ENCODE measurements around the gene PROSER2. TPM values are rescaled to one million over a fixed set of nuclear protein-coding genes. Genes with fewer than 3 reads are reported as not detected.

PROSER2 gene
- total RNA-seq, 1 donor from 2014 or later = 8.8 TPM

DNA sequence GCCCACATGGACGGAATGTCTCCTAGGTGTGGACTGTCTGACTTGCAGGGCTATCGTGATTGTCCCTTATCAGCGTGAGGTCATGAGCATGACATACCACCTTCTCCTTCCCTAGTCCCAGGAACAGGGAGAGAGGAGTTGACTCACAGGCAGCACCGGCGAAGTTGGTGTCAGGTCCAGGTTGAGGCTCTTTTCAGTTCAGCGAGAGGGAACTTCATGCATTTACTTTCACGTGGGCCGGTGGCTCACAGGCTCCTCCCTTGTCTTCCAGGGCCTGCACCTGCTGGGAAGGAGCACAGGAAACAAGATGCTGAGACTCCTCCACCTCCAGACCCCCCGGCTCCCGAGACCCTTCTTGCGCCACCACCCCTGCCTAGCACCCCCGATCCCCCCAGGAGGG, 46.1 kb downstream of the PROSER2 start:
- DNase-seq (ENCODE audit: low spot score) = no peak

DNA sequence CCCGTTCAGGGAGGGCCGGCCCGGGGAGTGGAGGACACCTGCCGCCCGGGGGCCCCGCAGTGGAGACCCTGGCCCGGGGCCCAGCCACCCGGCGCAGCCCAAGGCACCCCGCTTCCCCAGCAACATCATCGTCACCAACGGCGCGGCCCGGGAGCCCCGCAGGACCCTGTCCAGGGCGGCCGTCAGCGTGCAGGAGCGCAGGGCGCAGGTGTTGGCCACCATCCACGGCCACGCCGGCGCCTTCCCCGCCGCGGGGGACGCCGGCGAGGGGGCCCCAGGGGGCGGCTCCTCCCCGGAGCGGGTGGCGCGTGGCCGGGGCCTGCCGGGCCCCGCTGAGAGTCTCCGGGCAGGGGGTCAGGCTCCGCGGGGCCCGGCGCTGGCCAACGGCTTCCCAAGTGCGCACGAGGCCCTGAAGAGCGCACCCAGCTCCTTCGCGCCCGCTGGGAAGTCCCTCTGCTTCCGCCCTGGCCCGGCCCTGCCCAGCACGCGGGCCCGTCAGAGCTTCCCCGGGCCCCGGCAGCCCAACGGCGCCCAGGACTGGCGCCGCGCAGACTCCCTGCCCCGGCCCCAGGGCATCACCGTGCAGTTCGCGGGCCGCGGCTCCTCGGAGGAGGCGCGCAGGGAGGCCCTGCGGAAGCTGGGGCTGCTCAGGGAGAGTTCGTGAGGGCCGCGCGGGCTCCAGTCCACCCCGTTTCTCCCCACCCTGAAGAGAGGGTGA, 46.7 kb downstream of the PROSER2 start:
- no peak for DNase-seq (ENCODE audit: low spot score)

DNA sequence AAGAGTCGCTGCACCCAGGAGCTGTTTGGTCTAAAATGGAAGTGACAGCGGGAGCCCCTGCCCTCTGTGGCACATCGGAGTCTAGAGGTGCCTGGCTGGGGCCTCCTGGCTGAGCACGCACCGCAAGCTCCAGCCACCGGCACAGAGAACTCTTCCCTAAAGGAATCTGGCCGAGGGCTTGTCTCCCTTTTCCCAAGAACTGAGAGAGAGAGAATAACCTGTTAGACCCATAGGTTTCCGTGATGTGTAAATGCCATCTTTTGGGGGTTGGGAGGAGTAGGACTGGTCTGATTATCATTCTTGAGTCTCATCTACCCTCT, 47.3 kb downstream of the PROSER2 start:
- no peak for DNase-seq (ENCODE audit: low spot score)

GRCh38 chr10:11870900-11871400, 47.8 kb downstream of the PROSER2 start:
- no peak for DNase-seq (ENCODE audit: low spot score)

DNA sequence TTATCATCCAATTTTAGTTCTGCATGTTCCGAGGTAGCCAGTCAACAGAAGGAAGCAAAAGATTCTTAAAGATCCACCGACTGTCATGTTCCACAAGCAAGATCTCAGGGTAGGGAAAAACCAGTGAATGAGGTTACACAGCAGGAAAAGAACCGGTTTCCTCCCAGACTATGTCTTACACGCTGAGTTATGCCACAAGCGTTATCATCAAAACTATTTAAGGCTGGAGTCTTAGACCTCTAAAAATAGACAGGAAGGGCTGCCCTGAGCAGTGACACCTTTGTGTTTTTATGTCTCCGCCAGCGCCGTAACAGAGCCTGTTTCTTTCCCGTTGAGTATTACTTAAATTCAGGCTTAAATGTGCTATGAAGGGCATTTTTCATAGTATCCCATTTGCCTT, 48.3 kb downstream of the PROSER2 start:
- DNase-seq (ENCODE audit: low spot score) = no peak

DNA sequence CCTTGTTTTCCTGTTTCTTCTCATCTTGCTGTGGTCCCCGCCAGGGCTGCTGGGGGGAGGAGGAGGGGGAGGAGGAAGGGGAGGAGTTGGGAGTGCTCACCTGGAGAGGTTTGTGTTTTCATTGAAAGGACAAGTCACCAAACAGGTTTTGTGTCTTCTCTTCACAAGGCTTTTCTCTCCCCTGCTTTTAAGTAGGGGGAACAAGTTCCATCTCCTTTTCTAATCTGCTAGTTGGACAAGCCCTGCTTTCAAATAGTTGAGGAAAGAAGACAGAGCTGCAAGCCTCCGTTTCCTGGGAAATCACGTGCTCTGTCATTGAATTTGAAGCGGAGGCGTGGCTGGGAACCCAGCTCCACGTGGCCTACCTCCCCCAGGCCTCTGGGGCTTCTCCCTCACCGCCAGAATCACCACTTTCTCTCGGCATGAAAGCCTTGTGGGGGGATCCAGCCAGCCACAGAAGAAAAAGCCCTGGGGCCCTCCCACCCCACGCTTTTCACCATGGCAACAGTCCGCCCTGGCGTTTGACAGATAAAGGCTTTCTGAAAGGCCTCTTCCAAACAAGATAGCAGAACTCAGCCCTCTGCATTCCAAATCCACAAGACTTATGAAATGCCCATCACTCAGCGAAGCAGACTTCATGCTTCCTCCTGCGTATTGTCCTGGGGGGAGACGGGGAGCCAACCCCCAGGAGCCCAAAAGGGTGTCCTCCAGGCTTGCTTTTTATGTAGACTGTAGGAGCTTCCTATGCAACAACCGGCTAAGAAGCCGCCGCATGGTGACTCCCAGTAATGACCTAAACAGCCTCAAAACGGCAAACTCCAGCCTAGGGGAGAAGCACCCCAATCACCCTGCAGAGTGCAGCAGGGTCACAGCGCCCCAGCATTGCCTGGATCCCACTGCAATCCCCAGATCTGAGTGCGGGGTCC, 51.7 kb downstream of the PROSER2 start:
- DNase-seq (ENCODE audit: low spot score) = peak; percentile 55

GRCh38 chr10:11875494-11876281, 52.5 kb downstream of the PROSER2 start:
- DNase-seq (ENCODE audit: low spot score) = peak; percentile 93

- no peak for DNase-seq (ENCODE audit: low spot score)
Measured at GRCh38 chr10:11876324-11876723, 53.2 kb downstream of the PROSER2 start.

- DNase-seq (ENCODE audit: low spot score) = no peak
Measured at GRCh38 chr10:11876805-11877590, 53.8 kb downstream of the PROSER2 start.

DNA sequence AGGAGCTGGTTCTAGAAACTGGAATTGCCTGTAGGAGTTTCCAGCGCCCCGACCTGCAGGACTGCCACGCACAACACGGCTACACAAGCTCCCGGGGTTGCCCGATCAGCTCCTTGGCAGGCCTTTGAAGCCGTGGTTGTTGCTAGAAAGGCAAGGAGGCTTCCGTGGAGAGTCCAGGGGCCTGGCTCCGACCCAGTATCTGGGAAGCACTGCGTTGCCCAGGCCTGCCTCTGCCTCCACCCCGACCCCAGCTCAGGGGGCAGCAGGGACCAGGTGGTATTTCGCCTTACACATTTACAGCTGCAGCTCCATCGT, 54.4 kb downstream of the PROSER2 start:
- no peak for DNase-seq (ENCODE audit: low spot score)

- DNase-seq (ENCODE audit: low spot score) = no peak
Measured at GRCh38 chr10:11878776-11879175, 55.6 kb downstream of the PROSER2 start.

DNA sequence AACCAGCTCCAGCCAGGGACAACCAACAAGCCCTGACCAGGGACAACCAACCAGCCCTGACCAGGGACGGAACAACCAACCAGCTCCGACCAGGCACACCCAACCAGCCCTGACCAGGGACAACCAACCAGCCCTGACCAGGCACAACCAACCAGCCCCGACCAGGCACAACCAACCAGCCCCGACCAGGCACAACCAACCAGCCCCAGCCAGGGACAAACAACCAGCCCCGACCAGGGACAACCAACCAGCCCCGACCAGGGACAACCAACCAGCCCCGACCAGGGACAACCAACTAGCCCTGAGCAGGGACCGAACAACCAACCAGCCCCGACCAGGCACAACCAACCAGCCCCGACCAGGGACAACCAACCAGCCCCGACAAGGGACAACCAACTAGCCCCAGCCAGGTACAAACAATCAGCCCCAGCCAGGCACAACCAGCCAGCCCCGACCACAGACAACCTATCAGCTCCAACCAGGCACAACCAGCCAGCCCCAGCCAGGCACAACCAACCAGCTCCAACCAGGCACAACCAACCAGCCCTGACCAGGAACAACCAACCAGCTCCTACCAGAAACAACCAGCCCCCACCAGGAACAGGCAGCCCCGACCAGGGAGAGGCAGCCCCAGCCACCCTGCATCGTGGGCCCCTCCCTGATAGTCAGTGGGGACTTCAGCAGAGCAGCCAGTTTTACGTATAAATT, 56.4 kb downstream of the PROSER2 start:
- no peak for DNase-seq (ENCODE audit: low spot score)

- DNase-seq (ENCODE audit: low spot score) = no peak
Measured at GRCh38 chr10:11880151-11881029, 57.2 kb downstream of the PROSER2 start.

DNA sequence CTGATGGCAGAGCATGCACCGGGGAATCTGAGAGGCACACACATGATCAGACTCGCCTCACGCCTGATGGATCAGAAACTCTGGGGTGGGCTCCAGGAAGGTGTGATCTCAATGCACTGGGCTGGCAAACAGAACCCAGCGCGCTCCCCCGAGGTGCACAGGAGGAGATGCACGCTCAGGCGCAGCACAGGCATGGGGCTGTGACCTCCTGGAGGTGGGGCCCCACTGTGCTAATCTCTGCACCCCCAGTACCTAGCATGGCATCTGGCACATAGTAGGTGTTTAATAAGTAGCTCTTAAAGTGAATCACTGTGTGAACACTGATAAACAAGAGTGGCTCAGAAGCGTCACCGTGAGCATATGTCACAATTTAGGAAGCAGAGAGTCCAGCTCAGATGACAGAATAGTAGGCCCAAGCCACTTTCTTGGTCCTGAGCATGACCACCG, 57.9 kb downstream of the PROSER2 start:
- no peak for DNase-seq (ENCODE audit: low spot score)

DNA sequence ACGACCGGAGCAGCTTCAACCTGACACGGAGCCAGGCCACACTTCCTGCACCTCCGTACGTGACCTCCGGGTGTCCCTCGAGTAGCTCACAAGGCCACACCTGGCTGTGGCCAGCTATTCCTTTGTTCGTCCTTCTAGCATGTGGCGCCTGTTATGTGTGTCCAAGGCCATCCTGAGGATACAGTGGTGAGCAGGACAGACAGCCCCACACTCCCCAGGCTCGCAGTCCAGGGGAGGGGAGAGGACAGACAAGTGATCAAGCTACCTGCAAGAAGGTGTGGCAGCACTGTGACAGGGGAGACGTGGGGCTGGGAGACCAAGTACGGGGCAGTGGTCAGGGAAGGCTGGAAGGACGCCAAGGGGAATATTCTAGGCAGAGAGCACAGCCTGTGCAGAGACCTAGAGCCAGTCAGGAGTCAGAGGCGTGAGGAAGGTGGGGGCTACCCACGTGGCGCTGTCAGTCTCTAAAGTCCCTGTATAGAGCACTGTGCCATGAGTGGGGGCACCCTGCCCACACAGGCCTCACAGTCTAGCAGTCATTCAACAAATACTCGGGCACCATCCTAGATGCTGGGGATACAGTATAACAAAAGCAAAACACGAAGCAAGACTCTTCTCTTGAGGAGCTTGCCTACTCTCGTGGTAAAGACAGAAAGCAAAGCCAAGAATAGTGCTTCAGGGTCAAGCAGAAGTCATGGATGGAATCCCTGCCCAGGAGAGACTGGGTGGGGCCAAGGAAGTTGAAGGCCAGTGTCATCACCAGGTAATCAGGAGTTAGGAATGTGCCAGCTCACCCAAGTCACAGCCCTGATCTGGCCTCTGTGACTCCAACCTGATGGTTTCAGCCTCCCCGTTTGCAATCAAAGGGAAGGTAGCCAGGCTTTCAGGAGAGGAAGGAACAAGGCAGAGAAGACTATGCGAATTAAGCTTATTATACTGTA, 58.6 kb downstream of the PROSER2 start:
- peak; percentile 69 for DNase-seq (ENCODE audit: low spot score)

DNA sequence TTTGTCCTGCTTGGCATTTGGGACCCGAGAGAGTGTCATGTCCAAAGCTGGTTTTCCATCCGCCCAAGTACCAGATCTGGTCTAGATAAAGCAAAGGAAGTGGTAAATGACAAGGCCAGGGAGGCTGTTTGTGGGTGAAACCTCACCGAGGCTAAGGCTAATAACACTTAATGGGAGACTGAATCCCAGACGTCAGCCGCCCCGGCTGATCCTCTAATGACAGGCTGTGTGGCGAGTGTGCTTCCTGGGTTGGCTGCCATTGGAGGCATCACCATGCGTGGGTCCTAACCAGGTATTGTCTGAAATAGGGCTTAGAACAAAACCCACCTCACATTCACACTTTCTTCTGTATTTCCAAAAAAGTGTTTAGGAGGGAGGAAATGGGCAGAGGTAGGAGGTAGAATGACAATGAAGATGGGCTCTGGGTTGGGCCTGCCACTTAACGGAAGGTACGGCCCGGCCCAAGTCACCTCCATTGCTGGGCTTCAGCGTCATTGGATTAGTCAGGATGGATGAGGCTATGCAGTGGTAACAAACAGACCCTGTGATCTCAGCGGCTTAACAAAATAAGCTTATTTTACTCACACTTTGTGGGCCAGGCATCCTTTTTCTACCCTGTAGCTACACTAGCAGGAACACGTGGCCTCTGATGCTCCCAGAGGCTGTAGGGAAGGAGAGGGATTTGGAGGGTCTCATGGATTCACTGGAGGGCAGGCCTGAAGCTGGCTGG, 59.7 kb downstream of the PROSER2 start:
- no peak for DNase-seq (ENCODE audit: low spot score)

DNA sequence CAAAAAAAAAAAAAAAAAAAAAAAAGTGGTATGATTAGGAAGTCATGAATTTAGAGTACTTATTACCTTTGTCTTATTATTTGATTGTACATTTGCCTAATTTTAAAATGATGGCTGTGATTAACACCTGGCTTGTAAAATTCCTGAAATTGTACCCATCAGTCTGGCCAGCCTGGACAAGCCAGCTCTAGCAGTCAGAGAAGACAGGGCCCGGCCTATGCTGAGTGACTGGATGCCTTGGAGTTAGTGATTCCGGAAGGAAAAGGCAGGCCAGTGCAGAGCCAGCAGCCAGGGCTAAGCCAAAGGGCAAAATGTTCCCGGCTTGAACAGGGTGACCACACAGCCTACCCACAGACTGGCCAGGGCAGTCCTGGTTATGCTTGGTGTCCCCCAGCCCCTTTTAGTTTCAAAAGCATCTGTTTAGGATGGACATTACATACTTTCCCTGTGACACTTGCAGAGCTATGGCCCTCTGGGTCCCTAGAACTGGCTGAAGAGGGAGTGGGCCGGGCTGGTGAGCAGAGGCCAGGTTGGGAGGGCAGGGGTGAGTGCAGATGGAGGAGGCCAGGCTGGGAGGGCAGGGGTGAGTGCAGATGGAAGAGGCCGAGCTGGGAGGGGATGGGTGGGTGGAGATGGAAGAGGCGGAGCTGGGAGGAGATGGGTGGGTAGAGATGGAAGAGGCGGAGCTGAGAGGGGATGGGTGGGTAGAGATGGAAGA, 61.7 kb downstream of the PROSER2 start:
- DNase-seq (ENCODE audit: low spot score) = no peak

Data from mucosa of gallbladder (tissue), 1 donor.